ENCODE data around the gene CHRNA7.
"Not testable (repeated sequence)": the region's sequence is repeated elsewhere in the genome, so short reads cannot be mapped to it uniquely, and the experiment has no call there.

CHRNA7 gene

GRCh38 chr15:32193780-32194179 lies 163.5 kb downstream of the CHRNA7 start:
- not testable (repeated sequence) for DNase-seq (ENCODE audit: low read depth)

DNA sequence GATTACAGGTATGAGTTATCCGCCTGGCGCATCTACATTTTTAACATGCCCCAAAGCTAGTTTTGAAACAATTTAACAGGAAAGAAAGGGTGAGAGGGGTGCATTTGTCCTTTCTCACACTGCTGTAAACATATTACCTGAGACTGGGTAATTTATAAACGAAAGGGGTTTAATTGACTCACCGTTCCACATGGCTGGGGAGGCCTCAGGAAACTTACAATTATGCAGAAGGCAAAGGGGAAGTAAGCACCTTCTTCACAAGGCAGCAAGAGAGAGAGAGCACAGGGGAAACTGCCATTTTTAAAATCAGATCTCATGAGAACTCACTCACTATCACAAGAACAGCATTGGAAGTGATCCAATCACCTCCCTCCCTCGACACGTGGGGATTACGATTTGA lies 165.9 kb downstream of the CHRNA7 start:
- DNase-seq (ENCODE audit: low read depth) = not testable (repeated sequence)

DNA sequence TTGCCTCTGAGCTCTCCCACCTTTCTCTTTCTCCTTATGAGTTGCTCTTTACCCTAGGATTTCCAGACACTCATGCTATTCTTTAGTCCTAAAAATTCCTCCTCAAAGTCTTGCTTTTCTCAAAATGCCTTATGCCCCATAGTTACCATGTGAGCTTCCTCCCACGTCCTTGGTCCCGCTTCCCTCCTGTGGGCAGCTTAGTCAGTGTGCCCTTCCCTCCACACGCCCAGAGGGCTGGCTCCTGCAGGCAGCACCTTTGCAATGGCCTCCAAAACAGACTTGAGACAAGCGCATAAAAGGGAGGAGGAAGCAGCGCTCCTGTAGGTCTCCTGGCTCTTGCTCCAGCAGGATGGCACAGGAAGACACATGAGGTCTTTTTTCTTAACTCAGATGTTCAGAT lies 168.6 kb downstream of the CHRNA7 start:
- DNase-seq (ENCODE audit: low read depth) = not testable (repeated sequence)

- DNase-seq (ENCODE audit: low read depth) = not testable (repeated sequence)
These were observed 178.8 kb downstream of the CHRNA7 start for GRCh38 chr15:32209081-32209480.

GRCh38 chr15:32218666-32219065 lies 188.4 kb downstream of the CHRNA7 start:
- no peak for DNase-seq (ENCODE audit: low read depth)
